ENCODE measurements around the gene RAF1. TPM values are rescaled to one million over a fixed set of nuclear protein-coding genes. Genes with fewer than 3 reads are reported as not detected.
"Not testable (repeated sequence)": the region's sequence is repeated elsewhere in the genome, so short reads cannot be mapped to it uniquely, and the experiment has no call there.

RAF1 gene
- total RNA-seq, 1 experiment from 2014 or later: 130 TPM

- no peaks in the 10 kb centered on the region for H3K36me3 ChIP-seq (ENCODE audit: insufficient read depth, low read length, poor library complexity, severe bottlenecking)
- H3K4me3 ChIP-seq (ENCODE audit: low read depth, low read length, poor library complexity, severe bottlenecking): no peak overlapping the region
- ChIA-PET CTCF (no interaction called here), POLR2A (ENCODE audit: low non-redundant PET) (no interaction called here)
- BruUV-seq (replicated peaks): no TSS peak
- H3K27ac ChIP-seq (ENCODE audit: low read depth, low read length, poor library complexity, severe bottlenecking): no peak overlapping the region
- intact Hi-C loops (cut with micrococcal nuclease; ENCODE audit: unreplicated experiment): no loop called here
- no peak for DNase-seq (ENCODE audit: low spot score)
- TF ChIP-seq EZH2 (IDR thresholded peaks at IDR 0.05; ENCODE audit: borderline replicate concordance, low read depth, low read length, poor library complexity, severe bottlenecking): no peak
- no peak for TF ChIP-seq CTCF (conservative IDR thresholded peaks at IDR 0.05; ENCODE audit: low read depth, low read length)
- H3K27me3 ChIP-seq (replicated peaks; ENCODE audit: insufficient read depth, low read depth, low read length, poor library complexity): no peaks in the 10 kb centered on the region
- no peaks in the 10 kb centered on the region for H3K9me3 ChIP-seq (ENCODE audit: low read depth, low read length, poor library complexity, severe bottlenecking)
- H3K4me1 ChIP-seq (ENCODE audit: insufficient read depth, low read length, poor library complexity, severe bottlenecking): no peaks in the 10 kb centered on the region
Observed at GRCh38 chr3:12629560-12629959, 34.4 kb downstream of the RAF1 start.

- CTCF ChIA-PET: no interaction called here
Observed at GRCh38 chr3:12628813-12629212, 35.1 kb downstream of the RAF1 start.

GRCh38 chr3:12627370-12627769, 36.5 kb downstream of the RAF1 start:
- no peak for DNase-seq (ENCODE audit: low spot score)
- TF ChIP-seq EZH2 (IDR thresholded peaks at IDR 0.05; ENCODE audit: borderline replicate concordance, low read depth, low read length, poor library complexity, severe bottlenecking): no peak
- no peak for TF ChIP-seq CTCF (conservative IDR thresholded peaks at IDR 0.05; ENCODE audit: low read depth, low read length)
- CTCF ChIA-PET: no interaction called here
- Histone ChIP-seq H3K4me3 (ENCODE audit: low read depth, low read length, poor library complexity, severe bottlenecking) (no peak overlapping the region), H3K4me1 (ENCODE audit: insufficient read depth, low read length, poor library complexity, severe bottlenecking) (peaks cover 2% of the 10 kb centered on the region), H3K36me3 (ENCODE audit: insufficient read depth, low read length, poor library complexity, severe bottlenecking) (no peaks in the 10 kb centered on the region), H3K9me3 (ENCODE audit: low read depth, low read length, poor library complexity, severe bottlenecking) (no peaks in the 10 kb centered on the region), H3K27ac (ENCODE audit: low read depth, low read length, poor library complexity, severe bottlenecking) (no peak overlapping the region), H3K27me3 (replicated peaks; ENCODE audit: insufficient read depth, low read depth, low read length, poor library complexity) (no peaks in the 10 kb centered on the region)
- intact Hi-C loops (cut with micrococcal nuclease; ENCODE audit: unreplicated experiment): no loop called here
- POLR2A ChIA-PET (ENCODE audit: low non-redundant PET): no interaction called here
- BruUV-seq (replicated peaks): no TSS peak

More at GRCh38 chr3:12628813-12629212, 35.1 kb downstream of the RAF1 start:
- Histone ChIP-seq H3K36me3 (ENCODE audit: insufficient read depth, low read length, poor library complexity, severe bottlenecking) (no peaks in the 10 kb centered on the region), H3K27me3 (replicated peaks; ENCODE audit: insufficient read depth, low read depth, low read length, poor library complexity) (no peaks in the 10 kb centered on the region), H3K4me1 (ENCODE audit: insufficient read depth, low read length, poor library complexity, severe bottlenecking) (no peaks in the 10 kb centered on the region), H3K4me3 (ENCODE audit: low read depth, low read length, poor library complexity, severe bottlenecking) (no peak overlapping the region), H3K27ac (ENCODE audit: low read depth, low read length, poor library complexity, severe bottlenecking) (no peak overlapping the region), H3K9me3 (ENCODE audit: low read depth, low read length, poor library complexity, severe bottlenecking) (no peaks in the 10 kb centered on the region)
- DNase-seq (ENCODE audit: low spot score): no peak
- POLR2A ChIA-PET (ENCODE audit: low non-redundant PET): no interaction called here
- no TSS peak for BruUV-seq (replicated peaks)
- intact Hi-C loops (cut with micrococcal nuclease; ENCODE audit: unreplicated experiment): no loop called here
- no peak for TF ChIP-seq CTCF (conservative IDR thresholded peaks at IDR 0.05; ENCODE audit: low read depth, low read length)

GRCh38 chr3:12624964-12625363, 39.0 kb downstream of the RAF1 start:
- intact Hi-C loops (cut with micrococcal nuclease; ENCODE audit: unreplicated experiment); H3K27ac ChIP-seq (ENCODE audit: low read depth, low read length, poor library complexity, severe bottlenecking); H3K36me3 ChIP-seq (ENCODE audit: insufficient read depth, low read length, poor library complexity, severe bottlenecking); BruUV-seq (replicated peaks); H3K27me3 ChIP-seq (replicated peaks; ENCODE audit: insufficient read depth, low read depth, low read length, poor library complexity); H3K4me1 ChIP-seq (ENCODE audit: insufficient read depth, low read length, poor library complexity, severe bottlenecking); H3K4me3 ChIP-seq (ENCODE audit: low read depth, low read length, poor library complexity, severe bottlenecking); DNase-seq (ENCODE audit: low spot score); CTCF ChIA-PET; H3K9me3 ChIP-seq (ENCODE audit: low read depth, low read length, poor library complexity, severe bottlenecking): not testable (repeated sequence)
- POLR2A ChIA-PET (ENCODE audit: low non-redundant PET): interaction anchor here (0.6 kb wide), 1 partner anchor 10 kb away, joined by 8 read pairs; no protein-coding TSS in a partner anchor

Data from A673 (cell line).